NCI-H82 treated with DMSO at 0.1 percent for 48 hours (cell line): ENCODE results near the gene PTPRO.

Source experiments
- DNase-seq: peaks from one replicate; lab custom pipeline; 2025; ENCODE audit not compliant: unreplicated experiment; lab: John Stamatoyannopoulos, UW

PTPRO gene

GRCh38 chr12:15522574-15523187, 200.4 kb downstream of the PTPRO start:
- DNase-seq, result peak; percentile 72

GRCh38 chr12:15525441-15525840, 203.1 kb downstream of the PTPRO start:
- DNase-seq, result no peak

- no peak for DNase-seq
These were observed 203.7 kb downstream of the PTPRO start for GRCh38 chr12:15526033-15526432.

GRCh38 chr12:15527201-15528080, 205.1 kb downstream of the PTPRO start:
- DNase-seq, result no peak

GRCh38 chr12:15528666-15529065, 206.4 kb downstream of the PTPRO start:
- DNase-seq, result no peak

- DNase-seq, result no peak
These were observed 208.1 kb downstream of the PTPRO start for GRCh38 chr12:15530361-15530760.

- peak; percentile 79 for DNase-seq
These were observed 210.2 kb downstream of the PTPRO start for GRCh38 chr12:15532364-15532977.

- DNase-seq, result no peak
These were observed 212.0 kb downstream of the PTPRO start for GRCh38 chr12:15534322-15534721.

- DNase-seq, result no peak
These were observed 212.6 kb downstream of the PTPRO start for GRCh38 chr12:15534874-15535273.

GRCh38 chr12:15535352-15535781, 213.1 kb downstream of the PTPRO start:
- no peak for DNase-seq

GRCh38 chr12:15536446-15536845, 214.1 kb downstream of the PTPRO start:
- DNase-seq, result peak; percentile 48

- DNase-seq, result no peak
These were observed 216.6 kb downstream of the PTPRO start for GRCh38 chr12:15538881-15539280.

- no peak for DNase-seq
These were observed 217.7 kb downstream of the PTPRO start for GRCh38 chr12:15540005-15540404.

GRCh38 chr12:15540469-15540872, 218.2 kb downstream of the PTPRO start:
- DNase-seq, result peak; percentile 98

GRCh38 chr12:15541996-15542631, 219.8 kb downstream of the PTPRO start:
- DNase-seq, result no peak

GRCh38 chr12:15543347-15543746, 221.0 kb downstream of the PTPRO start:
- no peak for DNase-seq

GRCh38 chr12:15544589-15544988, 222.3 kb downstream of the PTPRO start:
- peak; percentile 43 for DNase-seq

- DNase-seq, result no peak
These were observed 223.0 kb downstream of the PTPRO start for GRCh38 chr12:15545334-15545733.

GRCh38 chr12:15546102-15546701, 223.9 kb downstream of the PTPRO start:
- DNase-seq, result no peak

- DNase-seq, result no peak
These were observed 224.8 kb downstream of the PTPRO start for GRCh38 chr12:15547063-15547462.

- DNase-seq, result no peak
These were observed 225.4 kb downstream of the PTPRO start for GRCh38 chr12:15547691-15548090.
